ENCODE measurements around the gene ANTXRL.
"Not testable (repeated sequence)": the region's sequence is repeated elsewhere in the genome, so short reads cannot be mapped to it uniquely, and the experiment has no call there.

Gene ANTXRL

GRCh38 chr10:46273506-46274477 is 13.0 kb upstream of the ANTXRL start:
- peak; percentile 45 for TF ChIP-seq CTCF (IDR thresholded peaks at IDR 0.05; ENCODE audit: low read depth, low read length)
- Histone ChIP-seq H3K27me3 (ENCODE audit: insufficient read depth, low read depth, severe bottlenecking) (no peaks in the 10 kb centered on the region), H3K9me3 (ENCODE audit: severe bottlenecking) (no peaks in the 10 kb centered on the region), H3K4me3 (ENCODE audit: low read depth, low read length) (no peak overlapping the region), H3K36me3 (no peaks in the 10 kb centered on the region), H3K27ac (no peak overlapping the region)
- peak; percentile 47 for DNase-seq

- Histone ChIP-seq H3K27me3 (ENCODE audit: insufficient read depth, low read depth, severe bottlenecking) (no peaks in the 10 kb centered on the region), H3K27ac (no peak overlapping the region), H3K36me3 (no peaks in the 10 kb centered on the region), H3K9me3 (ENCODE audit: severe bottlenecking) (no peaks in the 10 kb centered on the region), H3K4me3 (ENCODE audit: low read depth, low read length) (no peak overlapping the region)
- DNase-seq = no peak
- no peak for TF ChIP-seq CTCF (IDR thresholded peaks at IDR 0.05; ENCODE audit: low read depth, low read length)
Observed at GRCh38 chr10:46277840-46278239, 9.0 kb upstream of the ANTXRL start.

DNA sequence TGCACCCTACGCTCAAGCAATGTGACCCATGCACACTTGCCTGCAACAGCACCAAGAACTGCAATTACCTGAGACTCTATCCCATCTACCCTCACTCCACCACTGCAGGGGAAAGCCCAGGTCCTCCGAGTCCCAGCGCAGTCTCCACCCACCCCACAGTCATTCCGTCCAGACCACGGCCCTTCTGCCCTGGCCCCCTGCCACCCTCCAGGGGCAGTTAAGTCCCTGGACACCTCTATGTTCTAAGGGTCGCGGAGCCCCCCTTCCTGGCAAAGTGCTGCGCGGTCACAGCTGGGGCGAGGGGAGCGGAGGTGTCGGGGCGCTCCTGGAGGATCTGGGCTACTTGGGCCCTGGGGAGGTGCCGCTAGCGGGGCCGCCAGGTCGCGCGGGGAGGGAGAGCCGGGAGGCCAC is 4.4 kb upstream of the ANTXRL start:
- not testable (repeated sequence) for H3K27ac ChIP-seq; H3K9me3 ChIP-seq (ENCODE audit: severe bottlenecking); H3K27me3 ChIP-seq (ENCODE audit: insufficient read depth, low read depth, severe bottlenecking); DNase-seq; H3K36me3 ChIP-seq
- H3K4me3 ChIP-seq (ENCODE audit: low read depth, low read length) = peak overlapping the region; percentile 55

- no peaks in the 10 kb centered on the region for H3K27me3 ChIP-seq (ENCODE audit: insufficient read depth, low read depth, severe bottlenecking)
- TF ChIP-seq CTCF (IDR thresholded peaks at IDR 0.05; ENCODE audit: low read depth, low read length) = no peak
- peak; percentile 91 for DNase-seq
Observed at GRCh38 chr10:46282842-46283574, 3.8 kb upstream of the ANTXRL start.

DNA sequence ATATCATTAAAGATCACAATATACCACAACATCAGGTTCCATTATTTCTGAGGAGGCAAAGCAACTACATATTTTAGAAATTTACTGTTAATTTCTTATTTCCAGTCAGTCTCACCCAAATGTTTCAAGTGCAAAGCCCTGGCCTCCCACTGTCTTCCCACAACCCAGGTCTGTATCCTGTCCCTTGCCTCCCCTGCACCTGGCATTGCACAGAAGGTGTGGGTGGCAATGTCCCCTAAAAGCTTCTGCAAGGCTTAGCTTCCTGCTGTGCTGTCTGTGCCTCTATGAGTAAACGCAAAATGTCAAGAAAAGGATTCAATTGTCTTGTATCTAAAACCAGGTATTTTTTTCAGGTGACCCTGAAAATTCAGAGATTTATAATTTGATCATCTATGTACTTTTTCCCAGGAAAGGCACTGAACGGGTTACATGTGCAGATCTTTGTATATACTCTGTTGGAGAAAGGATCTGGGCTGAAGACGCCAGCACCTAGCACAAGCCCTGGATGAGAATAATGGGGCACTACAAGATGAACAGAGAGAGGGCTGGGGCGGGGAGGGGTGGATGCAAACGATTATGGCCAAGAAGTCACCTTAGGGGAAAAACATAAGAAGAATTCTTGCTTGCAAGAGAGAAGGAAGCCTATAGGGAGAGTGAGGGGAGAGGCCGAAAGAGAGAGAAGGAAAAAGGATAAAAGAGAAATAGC is 3.1 kb upstream of the ANTXRL start:
- no peaks in the 10 kb centered on the region for H3K36me3 ChIP-seq
- no peaks in the 10 kb centered on the region for H3K9me3 ChIP-seq (ENCODE audit: severe bottlenecking)
- DNase-seq = peak; percentile 23
- peak overlapping the region; percentile 75 for H3K27ac ChIP-seq
- no peak for TF ChIP-seq CTCF (IDR thresholded peaks at IDR 0.05; ENCODE audit: low read depth, low read length)
- peak overlapping the region; percentile 53 for H3K4me3 ChIP-seq (ENCODE audit: low read depth, low read length)
- H3K27me3 ChIP-seq (ENCODE audit: insufficient read depth, low read depth, severe bottlenecking) = no peaks in the 10 kb centered on the region

More at GRCh38 chr10:46282842-46283574, 3.8 kb upstream of the ANTXRL start:
- no peaks in the 10 kb centered on the region for H3K36me3 ChIP-seq
- H3K4me3 ChIP-seq (ENCODE audit: low read depth, low read length) = peak overlapping the region; percentile 55
- H3K9me3 ChIP-seq (ENCODE audit: severe bottlenecking) = no peaks in the 10 kb centered on the region
- H3K27ac ChIP-seq = no peak overlapping the region
